IMR-90 (cell line): ENCODE measurements around the gene CIAO2A. TPM values are rescaled to one million over a fixed set of nuclear protein-coding genes. Genes with fewer than 3 reads are reported as not detected.

Experiments
- ATAC-seq: fragments of 200-7000 bp; cut with Tn5 transposase; 2 replicates; pipeline ENCODE4 v1.9.1; 2020; ENCODE audit warnings: low read depth, mild to moderate bottlenecking, moderate library complexity
- BruUV-seq: library from RNA; stranded (reverse); fragments of 400-500 nt; replicated peaks from 2 replicates; lab custom pipeline; 2021; lab: Mats Ljungman, UMichigan
- CTCF ChIA-PET: fragments of 300-600 bp; formaldehyde crosslinking; extraction: SDS; loops from one replicate; lab custom pipeline; 2021; ENCODE audit warnings: antibody characterized with exemption; lab: Yijun Ruan, JAX
- POLR2A ChIA-PET: fragments of 300-600 bp; sonication (Branson Sonifier 250); formaldehyde crosslinking; loops from one replicate; lab custom pipeline; 2022; ENCODE audit warnings: antibody characterized with exemption; ENCODE audit not compliant: unreplicated experiment; lab: Charles Lee
- DNase-seq: peaks from one replicate; pipeline ENCODE4 v3.0.0; 2013
- H2AFZ ChIP-seq: replicated peaks from 2 replicates; pipeline ENCODE3; 2013; ENCODE audit warnings: low read length, mild to moderate bottlenecking; ENCODE audit not compliant: poor library complexity
- H2AK5ac ChIP-seq: 2 replicates; pipeline ENCODE4 v1.6.1; 2013; ENCODE audit warnings: low read depth, low read length, inconsistent platforms
- H2AK9ac ChIP-seq: replicated peaks from 2 replicates; pipeline ENCODE3; 2013; ENCODE audit warnings: mild to moderate bottlenecking, low read depth, low read length, moderate library complexity; ENCODE audit not compliant: poor library complexity
- H2BK120ac ChIP-seq: 2 replicates; pipeline ENCODE4 v1.6.1; 2013; ENCODE audit warnings: low read depth, low read length, inconsistent platforms
- H2BK15ac ChIP-seq: 3 replicates; pipeline ENCODE4 v1.6.1; 2013; ENCODE audit warnings: low read depth, low read length, inconsistent platforms
- H2BK20ac ChIP-seq: 2 replicates; pipeline ENCODE4 v1.6.1; 2013; ENCODE audit warnings: low read depth, mild to moderate bottlenecking, inconsistent platforms, low read length, moderate library complexity
- H2BK5ac ChIP-seq: 2 replicates; pipeline ENCODE4 v1.6.1; 2013; ENCODE audit warnings: mild to moderate bottlenecking, low read depth, low read length, inconsistent platforms; ENCODE audit not compliant: poor library complexity, severe bottlenecking
- H3K14ac ChIP-seq: replicated peaks from 2 replicates; pipeline ENCODE4 v1.6.1; 2013; ENCODE audit warnings: low read depth, low read length, inconsistent platforms
- H3K18ac ChIP-seq: 2 replicates; pipeline ENCODE4 v1.6.1; 2013; ENCODE audit warnings: low read depth, low read length, control low read depth
- H3K23ac ChIP-seq: 2 replicates; pipeline ENCODE4 v1.6.1; 2013; ENCODE audit warnings: low read depth, low read length, inconsistent platforms
- H3K27ac ChIP-seq: 2 replicates; pipeline ENCODE4 v1.5.1; 2013; ENCODE audit warnings: mild to moderate bottlenecking, control low read depth, low read length; ENCODE audit not compliant: insufficient read depth
- H3K27me3 ChIP-seq: 2 replicates; pipeline ENCODE4 v1.6.1; 2013; ENCODE audit warnings: low read length; ENCODE audit not compliant: control insufficient read depth, insufficient read depth
- H3K36me3 ChIP-seq: 2 replicates; pipeline ENCODE4 v1.6.1; 2013; ENCODE audit warnings: low read length, mixed read lengths; ENCODE audit not compliant: control insufficient read depth, insufficient read depth
- H3K4ac ChIP-seq: 2 replicates; pipeline ENCODE4 v1.6.1; 2013; ENCODE audit warnings: low read depth, low read length, inconsistent platforms
- H3K4me1 ChIP-seq: 2 replicates; pipeline ENCODE4 v1.6.1; 2013; ENCODE audit warnings: low read length, mixed read lengths; ENCODE audit not compliant: control insufficient read depth, insufficient read depth
- H3K4me2 ChIP-seq: 2 replicates; pipeline ENCODE4 v1.6.1; 2013; ENCODE audit warnings: low read depth, mild to moderate bottlenecking, control low read depth, low read length, moderate library complexity
- H3K4me3 ChIP-seq: 2 replicates; pipeline ENCODE4 v1.5.1; 2013; ENCODE audit warnings: low read depth, mild to moderate bottlenecking, control low read depth, low read length, moderate library complexity; ENCODE audit not compliant: insufficient read depth
- H3K56ac ChIP-seq: 2 replicates; pipeline ENCODE4 v1.6.1; 2013; ENCODE audit warnings: low read length, inconsistent platforms; ENCODE audit not compliant: insufficient read depth; ENCODE audit errors: extremely low read depth
- H3K79me1 ChIP-seq, 2 experiments: 2 replicates each; pipeline ENCODE4 v1.6.1; 2013; ENCODE audit warnings: low read length in 2 of 2, inconsistent platforms in 1 of 2, low read depth in 1 of 2
- H3K9ac ChIP-seq: 2 replicates; pipeline ENCODE4 v1.6.1; 2013; ENCODE audit warnings: low read depth, low read length, control low read depth
- H3K9me1 ChIP-seq: 2 replicates; pipeline ENCODE4 v1.6.1; 2013; ENCODE audit warnings: low read length, inconsistent platforms; ENCODE audit not compliant: insufficient read depth
- H3K9me3 ChIP-seq: 2 replicates; pipeline ENCODE4 v1.6.1; 2013; ENCODE audit warnings: low read length; ENCODE audit not compliant: control insufficient read depth, insufficient read depth
- H4K20me1 ChIP-seq: 2 replicates; pipeline ENCODE4 v1.6.1; 2013; ENCODE audit warnings: low read length, inconsistent platforms; ENCODE audit not compliant: insufficient read depth
- H4K5ac ChIP-seq: 2 replicates; pipeline ENCODE4 v1.6.1; 2013; ENCODE audit warnings: mild to moderate bottlenecking, low read depth, low read length, control low read depth
- H4K8ac ChIP-seq, 2 experiments: 2 replicates each; pipeline ENCODE4 v1.6.1; 2013; ENCODE audit warnings: low read depth in 2 of 2, low read length in 2 of 2, control low read depth in 1 of 2, inconsistent platforms in 1 of 2
- H4K91ac ChIP-seq: 2 replicates; pipeline ENCODE4 v1.6.1; 2013; ENCODE audit warnings: low read depth, low read length, inconsistent platforms; ENCODE audit not compliant: insufficient read depth
- POLR2A ChIP-seq: IDR thresholded peaks from 2 replicates; pipeline ENCODE4 v1.6.1; 2012; ENCODE audit warnings: mild to moderate bottlenecking, low read depth, low read length
- WGBS, 2 experiments: methylation state at CpG; one replicate each; pipeline versions ENCODE4 v1.1.5 to v1.1.7; 2013; ENCODE audit warnings: missing lambda C conversion rate in 2 of 2; ENCODE audit not compliant: insufficient read length in 1 of 2; ENCODE audit errors: extremely low coverage in 2 of 2; 5-methylcytosine and 5-hydroxymethylcytosine counted together
- dilution Hi-C: fragments of 300-500 bp; cut with HindIII; formaldehyde crosslinking; loops from one replicate; pipeline ENCODE4 v1.14.3; 2018; ENCODE audit warnings: low sequenced_read_pairs; ENCODE audit not compliant: unreplicated experiment
- in situ Hi-C: fragments of 300-500 bp; cut with MboI; formaldehyde crosslinking; loops from 3 replicates; pipeline ENCODE4 v1.14.3; 2019; ENCODE audit warnings: low sequenced_read_pairs, inconsistent platforms, mixed read lengths
- intact Hi-C: fragments of 100-400 bp; cut with micrococcal nuclease; formaldehyde crosslinking; loops from 2 replicates; pipeline ENCODE4 v1.10.0; 2022
- polyA plus RNA-seq, 3 experiments: library from polyadenylated mRNA; depleted of rRNA; stranded (reverse); fragments of >200 nt; gene quantifications; 2 replicates each; pipeline ENCODE4 v1.2.3, GENCODE V29; 2012; ENCODE audit warnings: low replicate concordance in 1 of 3
- total RNA-seq: library from RNA; depleted of rRNA; stranded (reverse); fragments of >200 nt; gene quantifications from 2 replicates; pipeline ENCODE4 v1.2.3, GENCODE V29; 2012
- TF ChIP-seq, protein P1 (sequence below): conservative IDR thresholded peaks from 2 replicates; pipeline ENCODE4 v1.5.1; 2012; ENCODE audit warnings: mild to moderate bottlenecking, low read depth, low read length, improper control_type of control experiment

CIAO2A gene
- total and polyA plus RNA-seq, 2 of the 4 experiments (the other 2 are of a cell fraction): 36.7 to 38.3 TPM

DNA sequence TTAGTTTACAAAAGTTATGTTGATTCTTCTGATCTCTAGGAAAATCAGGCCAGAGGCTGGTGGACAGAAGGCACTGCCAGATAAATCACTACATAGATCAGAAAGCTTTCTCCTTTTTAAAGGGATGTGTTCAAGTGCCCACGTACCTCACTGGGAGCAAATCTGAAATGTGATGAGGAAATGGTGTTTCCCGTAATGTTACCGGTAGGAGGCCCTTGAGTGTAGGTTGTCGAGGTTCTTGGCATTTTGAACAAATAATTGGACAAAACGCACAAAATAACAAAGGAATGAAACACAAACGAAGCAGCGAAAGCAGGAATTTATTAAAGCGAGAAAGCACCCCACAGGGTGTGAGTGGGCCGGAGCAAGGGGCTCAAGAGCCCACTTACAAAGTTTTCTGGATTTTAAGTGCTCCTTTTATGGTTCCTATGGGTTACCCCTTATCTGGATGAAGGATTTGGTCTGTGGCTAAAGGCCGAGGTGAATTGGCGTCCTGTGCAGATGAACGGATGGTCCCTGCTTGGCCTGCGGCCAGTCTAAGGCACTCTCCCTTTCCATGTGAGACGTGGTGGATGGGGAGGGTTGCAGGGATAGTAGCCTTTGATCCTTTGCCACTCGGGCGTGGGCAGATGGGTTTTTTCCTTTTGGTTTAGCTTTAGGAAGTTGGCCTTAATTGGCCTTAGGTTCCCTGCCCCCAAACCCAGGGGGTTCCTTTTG, 3.2 kb upstream of the CIAO2A start:
- Histone ChIP-seq H2BK120ac (no peak overlapping the region), H3K27ac (peak overlapping the region; percentile 84), H3K23ac (peak overlapping the region; percentile 63), H3K9me3 (no peaks in the 10 kb centered on the region), H2BK15ac (no peak overlapping the region), H2AK5ac (no peak overlapping the region), H3K9ac (peak overlapping the region; percentile 72), H3K27me3 (no peaks in the 10 kb centered on the region), H3K56ac (peak overlapping the region; percentile 63; the same call in 1 of the 2 replicates), H3K79me1 (peaks cover 26 to 78% of the 10 kb centered on the region in 2 experiments), H2BK5ac (no peak overlapping the region), H3K36me3 (no peaks in the 10 kb centered on the region), H3K14ac (no peak overlapping the region; the same call in 1 of the 2 replicates), H4K8ac (0 out of 4 replicates have a peak overlapping the region, but pooled peaks of 1 of the 2 experiments have one; percentile 78), H3K4me2 (peak overlapping the region; percentile 97), H4K20me1 (peaks cover 50% of the 10 kb centered on the region), H2AFZ (peak overlapping the region; percentile 23), H2AK9ac (peak overlapping the region; percentile 90), H3K4me1 (0 out of 2 replicates have a peak, but pooled peaks cover 1% of the 10 kb centered on the region), H4K91ac (no peak overlapping the region), H4K5ac (no peak overlapping the region), H3K4ac (peak overlapping the region; percentile 49; the same call in 1 of the 2 replicates), H3K18ac (no peak overlapping the region), H3K9me1 (peaks cover 7% of the 10 kb centered on the region; the same call in 1 of the 2 replicates), H3K4me3 (peak overlapping the region; percentile 92), H2BK20ac (no peak overlapping the region)
- intact Hi-C loops: no loop called here
- dilution Hi-C loops: no loop called here
- in situ Hi-C loops: no loop called here
- BruUV-seq: no TSS peak
- CTCF ChIA-PET: no interaction called here
- peak; percentile 43 for DNase-seq
- POLR2A ChIA-PET: no interaction called here
- no peak for TF ChIP-seq POLR2A
- TF ChIP-seq, protein P1, sequence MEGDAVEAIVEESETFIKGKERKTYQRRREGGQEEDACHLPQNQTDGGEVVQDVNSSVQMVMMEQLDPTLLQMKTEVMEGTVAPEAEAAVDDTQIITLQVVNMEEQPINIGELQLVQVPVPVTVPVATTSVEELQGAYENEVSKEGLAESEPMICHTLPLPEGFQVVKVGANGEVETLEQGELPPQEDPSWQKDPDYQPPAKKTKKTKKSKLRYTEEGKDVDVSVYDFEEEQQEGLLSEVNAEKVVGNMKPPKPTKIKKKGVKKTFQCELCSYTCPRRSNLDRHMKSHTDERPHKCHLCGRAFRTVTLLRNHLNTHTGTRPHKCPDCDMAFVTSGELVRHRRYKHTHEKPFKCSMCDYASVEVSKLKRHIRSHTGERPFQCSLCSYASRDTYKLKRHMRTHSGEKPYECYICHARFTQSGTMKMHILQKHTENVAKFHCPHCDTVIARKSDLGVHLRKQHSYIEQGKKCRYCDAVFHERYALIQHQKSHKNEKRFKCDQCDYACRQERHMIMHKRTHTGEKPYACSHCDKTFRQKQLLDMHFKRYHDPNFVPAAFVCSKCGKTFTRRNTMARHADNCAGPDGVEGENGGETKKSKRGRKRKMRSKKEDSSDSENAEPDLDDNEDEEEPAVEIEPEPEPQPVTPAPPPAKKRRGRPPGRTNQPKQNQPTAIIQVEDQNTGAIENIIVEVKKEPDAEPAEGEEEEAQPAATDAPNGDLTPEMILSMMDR: 0 out of 2 replicates have a peak, but pooled peaks have one; percentile 19
- WGBS, 2 experiments: no CpG with 5 or more reads among the region's 16 CpGs
- no peak for ATAC-seq
